Heart right ventricle (tissue), 16 donors: ENCODE measurements around the gene PADI3. TPM values are rescaled to one million over a fixed set of nuclear protein-coding genes. Genes with fewer than 3 reads are reported as not detected.

Experiments
- ATAC-seq, 8 donors: fragments of 200-7000 bp; cut with Tn5 transposase; one replicate each; pipeline ENCODE4 v1.9.1; 2020; ENCODE audit warnings: mild to moderate bottlenecking in 8 of 8, moderate library complexity in 8 of 8, moderate number of reproducible peaks in 1 of 8
- DNase-seq, 2 donors: peaks; one replicate each; pipeline ENCODE4 v3.0.0-alpha.2; 2020
- H3K27ac ChIP-seq, 10 donors: fragments of 200-600 bp; sonication (generic) in 2 of 10; one replicate each; pipeline versions ENCODE4 v1.5.0 to v1.8.0; 2020 to 2022; ENCODE audit warnings: mild to moderate bottlenecking in 3 of 10
- H3K27me3 ChIP-seq, 7 donors: fragments of 200-600 bp; one replicate each; pipeline ENCODE4 v1.8.0; 2021 to 2022; ENCODE audit warnings: mild to moderate bottlenecking in 2 of 7
- H3K36me3 ChIP-seq, 9 donors: fragments of 200-600 bp; sonication (generic) in 1 of 9; one replicate each; pipeline versions ENCODE4 v1.5.0 to v1.8.0; 2020 to 2022; ENCODE audit warnings: mild to moderate bottlenecking in 2 of 9
- H3K4me1 ChIP-seq, 9 donors: fragments of 200-600 bp; sonication (generic) in 1 of 9; one replicate each; pipeline versions ENCODE4 v1.5.0 to v1.8.0; 2020 to 2022; ENCODE audit warnings: mild to moderate bottlenecking in 4 of 9
- H3K4me3 ChIP-seq, 10 donors: fragments of 200-600 bp; sonication (generic) in 2 of 10; one replicate each; pipeline versions ENCODE4 v1.5.0 to v1.8.0; 2020 to 2022; ENCODE audit warnings: mild to moderate bottlenecking in 7 of 10, moderate library complexity in 2 of 10
- H3K9me3 ChIP-seq, 11 donors: fragments of 200-600 bp in 10 of 11; sonication (generic) in 2 of 11; one replicate each; pipeline versions ENCODE4 v1.5.0 to v1.8.0; 2013 to 2022; ENCODE audit warnings: mild to moderate bottlenecking in 2 of 11, control low read depth in 1 of 11, moderate library complexity in 1 of 11
- WGBS, 2 donors: extraction: QIAGEN DNeasy Blood & Tissue Kit; methylation state at CpG; one replicate each; pipeline ENCODE4 v1.1.7; 2013; ENCODE audit warnings: inconsistent platforms in 1 of 2; 5-methylcytosine and 5-hydroxymethylcytosine counted together
- intact Hi-C, 10 donors: fragments of 100-400 bp; cut with DNase I; formaldehyde crosslinking; loops; one replicate each; pipeline versions ENCODE4 v1.11.1 to v1.14.2; 2022
- microRNA-seq, 2 donors: library from miRNA; unstranded; fragments of <30 nt; microRNA quantifications; one replicate each; pipeline ENCODE4 v1.2.0, GENCODE V29; 2021
- polyA plus RNA-seq, 2 donors: library from polyadenylated mRNA; stranded (reverse); fragments of 200-250 nt; gene quantifications; one replicate each; pipeline ENCODE4 v1.2.3, GENCODE V29; 2013
- total RNA-seq, 10 donors: library from RNA; stranded (reverse); fragmentation: NEBNext Ultra II Directional in 3 of 10; extraction: Animal tissue kit (Norgen Biotek cat#: 25700) in 3 of 10; gene quantifications; one replicate each; pipeline versions ENCODE4 v1.2.1 to v1.2.4, GENCODE V29; 2021 to 2023
- TF ChIP-seq, protein P1 (sequence below), 9 donors: fragments of 200-600 bp; sonication (generic) in 2 of 9; IDR thresholded peaks; one replicate each; pipeline versions ENCODE4 v1.5.0 to v1.8.0; 2021 to 2022; ENCODE audit warnings: antibody characterized with exemption in 9 of 9, mild to moderate bottlenecking in 5 of 9, moderate library complexity in 1 of 9
- donor health status: Arrhythmogenic right ventricular cardiomyopathy.
- donor health status: ischemic (EF 13 %, LVEDD 7.1; RV severe dilation, severe dysfunction).
- donor health status: healthy with polysubstance abuse.
- donor health status: DM: no; HTN: yes; CAD: no.
- donor health status: DM: no; HTN: no; CAD: no.
- donor health status: ischemic (EF 25% LVEDD 6.9; RV normal size, moderate dysfunction).
- donor health status: ischemic (EF 25% LVEDD 5.7; RV mildly dilated, moderate dysfunction).
- donor health status: healthy.
- donor health status: DM: yes; HTN: yes; CAD: no.
- donor health status: Ischemic cardiomyopathy.
- donor health status: ischemic (EF 35%, LVEDD 5.7; RV mildly dilated, moderate dysfunction).
- donor health status: nonischemic (EF 11% LVEDD 7.7; RV severe dilation, severe dysfunction).
- donor health status: DM: yes; HTN: yes; CAD: no.
- donor health status: PGD.
- donor health status: ischemic (EF 29% LVEDD 5.4; RV normal size, mild dysfunction).
- donor health status: nonischemic (EF 23%, LVEDD 6.1; RV moderate dilation, normal function).

The PADI3 gene
- total and polyA plus RNA-seq, 12 donors: not detected

GRCh38 chr1:17330856-17331255 is 82.0 kb downstream of the PADI3 start:
- TF ChIP-seq, protein P1, sequence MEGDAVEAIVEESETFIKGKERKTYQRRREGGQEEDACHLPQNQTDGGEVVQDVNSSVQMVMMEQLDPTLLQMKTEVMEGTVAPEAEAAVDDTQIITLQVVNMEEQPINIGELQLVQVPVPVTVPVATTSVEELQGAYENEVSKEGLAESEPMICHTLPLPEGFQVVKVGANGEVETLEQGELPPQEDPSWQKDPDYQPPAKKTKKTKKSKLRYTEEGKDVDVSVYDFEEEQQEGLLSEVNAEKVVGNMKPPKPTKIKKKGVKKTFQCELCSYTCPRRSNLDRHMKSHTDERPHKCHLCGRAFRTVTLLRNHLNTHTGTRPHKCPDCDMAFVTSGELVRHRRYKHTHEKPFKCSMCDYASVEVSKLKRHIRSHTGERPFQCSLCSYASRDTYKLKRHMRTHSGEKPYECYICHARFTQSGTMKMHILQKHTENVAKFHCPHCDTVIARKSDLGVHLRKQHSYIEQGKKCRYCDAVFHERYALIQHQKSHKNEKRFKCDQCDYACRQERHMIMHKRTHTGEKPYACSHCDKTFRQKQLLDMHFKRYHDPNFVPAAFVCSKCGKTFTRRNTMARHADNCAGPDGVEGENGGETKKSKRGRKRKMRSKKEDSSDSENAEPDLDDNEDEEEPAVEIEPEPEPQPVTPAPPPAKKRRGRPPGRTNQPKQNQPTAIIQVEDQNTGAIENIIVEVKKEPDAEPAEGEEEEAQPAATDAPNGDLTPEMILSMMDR (IDR thresholded peaks at IDR 0.05): no peak
- H3K27ac ChIP-seq: no peak overlapping the region
- no peak for DNase-seq
- H3K4me3 ChIP-seq: no peak overlapping the region
- no peak for ATAC-seq
- WGBS, 2 donors: 66 to 68% methylated on average over 7 of the region's 7 CpGs
- peaks cover 0 to 68% (median 26%) of the 10 kb centered on the region in 7 donors for H3K27me3 ChIP-seq
- H3K36me3 ChIP-seq: no peaks in the 10 kb centered on the region
- peaks cover 0 to 6% (median 0%) of the 10 kb centered on the region in 11 donors for H3K9me3 ChIP-seq
- no peaks in the 10 kb centered on the region for H3K4me1 ChIP-seq
- intact Hi-C loops: loop anchor here in 5 of 10 donors (10.0 kb wide), 2 partner anchors 206 to 266 kb away; no protein-coding TSS in a partner anchor

DNA sequence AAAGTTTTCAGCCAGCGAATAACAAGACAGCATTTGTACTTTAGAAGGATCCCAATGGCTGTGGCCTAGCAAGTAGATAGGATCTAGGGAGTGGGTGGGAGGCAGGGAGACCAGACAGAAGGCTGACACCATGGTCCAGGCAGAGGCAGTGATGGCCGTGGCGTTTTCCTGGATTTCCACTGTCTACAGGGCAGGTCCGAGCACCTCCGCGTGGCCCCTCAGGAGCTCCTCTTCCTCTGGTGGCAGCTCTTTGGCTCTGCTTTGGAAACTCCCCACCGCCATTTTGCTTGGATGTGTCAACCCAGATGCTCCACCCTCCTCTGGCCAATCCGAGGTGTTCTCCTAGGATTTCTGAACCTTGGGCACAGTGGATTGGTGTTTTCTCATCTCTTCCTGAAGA is 84.2 kb downstream of the PADI3 start:
- Histone ChIP-seq H3K4me1 (no peaks in the 10 kb centered on the region), H3K36me3 (no peaks in the 10 kb centered on the region), H3K4me3 (no peak overlapping the region), H3K9me3 (peaks cover 0 to 6% (median 0%) of the 10 kb centered on the region in 11 donors), H3K27ac (no peak overlapping the region), H3K27me3 (peaks cover 0 to 65% (median 32%) of the 10 kb centered on the region in 7 donors)
- ATAC-seq (no peak), DNase-seq (no peak)
- WGBS, 2 donors: 88 to 93% methylated on average over 8 of the region's 8 CpGs
- intact Hi-C loops: loop anchor here in 5 of 10 donors (10.0 kb wide), 2 partner anchors 208 to 268 kb away; no protein-coding TSS in a partner anchor
- TF ChIP-seq, protein P1 (IDR thresholded peaks at IDR 0.05): no peak

Small RNA genes within 50 kb of the gene (microRNA-seq; reads per million reads assigned to microRNA genes)
- 0 reads per million in 2 donors for gene MIR3972

Other genes with a start within 250 kb of the PADI3 start
- 10 to 100 TPM in 7 of 10 donors, 1 to 10 TPM in 3; 7.2 to 20.0 (median 10.6) TPM for gene ATP13A2, start 237.2 kb upstream of the PADI3 start, total RNA-seq
- gene ATP13A2, start 237.2 kb upstream of the PADI3 start, polyA plus RNA-seq: 10 to 100 TPM; 10.9 to 18.2 TPM
- gene SDHB, start 195.1 kb upstream of the PADI3 start, total RNA-seq: 100 to 1,000 TPM; 222 to 486 (median 379) TPM
- gene SDHB, start 195.1 kb upstream of the PADI3 start, polyA plus RNA-seq: 100 to 1,000 TPM; 102 to 312 TPM
- 1 to 10 TPM in 1 of 10 donors, under 1 TPM in 9; 0.12 to 1.1 (median 0.58) TPM for gene PADI2, start 129.6 kb upstream of the PADI3 start, total RNA-seq
- under 1 TPM; 0.07 TPM for gene PADI2, start 129.6 kb upstream of the PADI3 start, polyA plus RNA-seq
- not detected for gene PADI1, start 44.0 kb upstream of the PADI3 start, total RNA-seq
- under 1 TPM in 1 of 2 donors, not detected in 1; 0.01 TPM for gene PADI1, start 44.0 kb upstream of the PADI3 start, polyA plus RNA-seq
- gene PADI4, start 59.1 kb downstream of the PADI3 start, total RNA-seq: 1 to 10 TPM in 2 of 10 donors, under 1 TPM in 7, not detected in 1; 0.15 to 3.0 (median 0.61) TPM
- gene PADI4, start 59.1 kb downstream of the PADI3 start, polyA plus RNA-seq: under 1 TPM in 1 of 2 donors, not detected in 1; 0.06 TPM
- not detected for gene PADI6, start 123.1 kb downstream of the PADI3 start, total RNA-seq
- not detected for gene PADI6, start 123.1 kb downstream of the PADI3 start, polyA plus RNA-seq
- 10 to 100 TPM in 7 of 10 donors, 1 to 10 TPM in 3; 9.0 to 25.3 (median 11.4) TPM for gene RCC2, start 190.6 kb downstream of the PADI3 start, total RNA-seq
- gene RCC2, start 190.6 kb downstream of the PADI3 start, polyA plus RNA-seq: 10 to 100 TPM in 1 of 2 donors, 1 to 10 TPM in 1; 9.4 to 12.5 TPM